BLaER1 treated with 17β-estradiol and CSF1 and Interleukin-3, amounts not matched to agents 10 nM and 100 nM (cell line): ENCODE results near the gene PTPN21.

Source experiments
- H3K27ac ChIP-seq, 11 experiments: shearing (Covaris generic); formaldehyde crosslinking; 2 replicates each; pipeline ENCODE4 v1.8.1; 2022
- H3K27me3 ChIP-seq, 11 experiments: shearing (Covaris generic); formaldehyde crosslinking; 2 replicates each; pipeline ENCODE4 v1.8.1; 2022
- H3K36me3 ChIP-seq, 11 experiments: shearing (Covaris generic); formaldehyde crosslinking; 2 replicates each; pipeline ENCODE4 v1.8.1; 2022
- H3K4me1 ChIP-seq, 10 experiments: shearing (Covaris generic); formaldehyde crosslinking; 2 replicates each; pipeline ENCODE4 v1.8.1; 2022
- H3K4me2 ChIP-seq, 11 experiments: shearing (Covaris generic); formaldehyde crosslinking; 2 replicates each; pipeline ENCODE4 v1.8.1; 2022
- H3K4me3 ChIP-seq, 10 experiments: shearing (Covaris generic); formaldehyde crosslinking; 2 replicates each; pipeline ENCODE4 v1.8.1; 2022
- H3K9ac ChIP-seq, 11 experiments: shearing (Covaris generic); formaldehyde crosslinking; 2 replicates each; pipeline ENCODE4 v1.8.1; 2022
- H3K9me3 ChIP-seq, 11 experiments: shearing (Covaris generic); formaldehyde crosslinking; replicated peaks in 1 of 11; 2 replicates each; pipeline ENCODE4 v1.8.1; 2022
- H4K20me1 ChIP-seq, 11 experiments: shearing (Covaris generic); formaldehyde crosslinking; 2 replicates each; pipeline ENCODE4 v1.8.1; 2022
- Cebpa-rat ChIP-seq, 11 experiments: shearing (Covaris generic); IDR thresholded peaks; 2 replicates each; pipeline ENCODE4 v1.8.1; 2022

PTPN21 gene

DNA sequence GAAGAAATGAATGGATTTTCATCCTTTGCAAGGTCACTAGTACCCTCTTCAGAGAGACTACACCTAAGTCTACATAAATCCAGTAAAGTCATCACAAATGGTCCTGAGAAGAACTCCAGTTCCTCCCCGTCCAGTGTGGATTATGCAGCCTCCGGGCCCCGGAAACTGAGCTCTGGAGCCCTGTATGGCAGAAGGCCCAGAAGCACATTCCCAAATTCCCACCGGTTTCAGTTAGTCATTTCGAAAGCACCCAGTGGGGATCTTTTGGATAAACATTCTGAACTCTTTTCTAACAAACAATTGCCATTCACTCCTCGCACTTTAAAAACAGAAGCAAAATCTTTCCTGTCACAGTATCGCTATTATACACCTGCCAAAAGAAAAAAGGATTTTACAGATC, 128.5 kb downstream of the PTPN21 start:
- TF ChIP-seq Cebpa-rat (IDR thresholded peaks at IDR 0.05), result no peak
- H3K4me1 ChIP-seq, result no peaks in the 10 kb centered on the region
- no peak overlapping the region for H3K27ac ChIP-seq
- H3K9ac ChIP-seq, result no peak overlapping the region
- no peaks in the 10 kb centered on the region for H3K9me3 ChIP-seq
- no peaks in the 10 kb centered on the region for H3K27me3 ChIP-seq
- H3K36me3 ChIP-seq, result peaks cover 3 to 74% (median 22%) of the 10 kb centered on the region in 11 experiments; a peak in 15 of 22 replicates
- H4K20me1 ChIP-seq, result no peaks in the 10 kb centered on the region
- H3K4me3 ChIP-seq, result no peak overlapping the region
- H3K4me2 ChIP-seq, result no peak overlapping the region

GRCh38 chr14:88424573-88424972, 130.2 kb downstream of the PTPN21 start:
- no peaks in the 10 kb centered on the region for H4K20me1 ChIP-seq
- no peak for TF ChIP-seq Cebpa-rat (IDR thresholded peaks at IDR 0.05)
- peaks cover 1 to 77% (median 22%) of the 10 kb centered on the region in 11 experiments; a peak in 16 of 22 replicates for H3K36me3 ChIP-seq
- no peaks in the 10 kb centered on the region for H3K4me1 ChIP-seq
- H3K9me3 ChIP-seq, result no peaks in the 10 kb centered on the region
- H3K27ac ChIP-seq, result no peak overlapping the region
- H3K4me2 ChIP-seq, result no peak overlapping the region
- no peaks in the 10 kb centered on the region for H3K27me3 ChIP-seq
- H3K9ac ChIP-seq, result no peak overlapping the region
- H3K4me3 ChIP-seq, result no peak overlapping the region

DNA sequence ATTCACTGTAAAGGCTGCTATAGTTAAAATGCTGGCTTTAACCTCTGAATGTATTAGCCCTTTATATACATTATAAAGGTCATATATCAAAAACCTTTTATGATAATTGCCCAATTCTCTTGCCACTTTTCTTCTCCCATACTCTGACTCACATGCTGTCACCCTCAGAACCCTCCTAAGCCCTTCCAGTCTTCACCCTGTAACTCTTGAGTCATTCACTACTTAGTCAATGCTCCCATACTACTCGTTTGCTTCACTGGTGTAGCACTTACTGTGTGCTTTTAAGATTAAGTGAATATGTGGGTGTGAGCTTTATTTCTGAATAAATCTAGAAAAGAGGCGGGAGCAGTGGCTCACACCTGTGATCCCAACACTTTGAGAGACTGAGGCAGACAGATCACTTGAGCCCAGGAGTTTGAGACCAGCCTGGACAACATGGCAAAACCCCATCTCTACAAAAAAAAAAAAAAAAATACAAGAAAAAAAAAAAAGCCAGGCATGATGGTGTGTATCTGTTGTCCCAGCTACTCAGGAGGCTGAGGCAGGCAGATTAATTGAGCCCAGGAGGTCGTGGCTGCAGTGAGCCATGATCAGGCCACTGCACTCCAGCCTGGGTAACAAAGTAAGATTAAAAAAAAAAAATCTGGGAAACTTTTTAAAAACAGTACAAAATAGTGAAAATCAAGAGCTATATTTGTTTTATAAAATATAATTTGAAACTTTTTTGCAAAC, 131.7 kb downstream of the PTPN21 start:
- H4K20me1 ChIP-seq, result no peaks in the 10 kb centered on the region
- no peak overlapping the region for H3K4me2 ChIP-seq
- no peaks in the 10 kb centered on the region for H3K27me3 ChIP-seq
- H3K27ac ChIP-seq, result no peak overlapping the region
- peaks cover 6 to 76% (median 26%) of the 10 kb centered on the region in 11 experiments; a peak in 20 of 22 replicates for H3K36me3 ChIP-seq
- no peak overlapping the region for H3K9ac ChIP-seq
- no peaks in the 10 kb centered on the region for H3K4me1 ChIP-seq
- TF ChIP-seq Cebpa-rat (IDR thresholded peaks at IDR 0.05), result no peak
- H3K4me3 ChIP-seq, result no peak overlapping the region
- H3K9me3 ChIP-seq, result peaks cover 6 to 8% (median 7%) of the 10 kb centered on the region in 11 experiments

DNA sequence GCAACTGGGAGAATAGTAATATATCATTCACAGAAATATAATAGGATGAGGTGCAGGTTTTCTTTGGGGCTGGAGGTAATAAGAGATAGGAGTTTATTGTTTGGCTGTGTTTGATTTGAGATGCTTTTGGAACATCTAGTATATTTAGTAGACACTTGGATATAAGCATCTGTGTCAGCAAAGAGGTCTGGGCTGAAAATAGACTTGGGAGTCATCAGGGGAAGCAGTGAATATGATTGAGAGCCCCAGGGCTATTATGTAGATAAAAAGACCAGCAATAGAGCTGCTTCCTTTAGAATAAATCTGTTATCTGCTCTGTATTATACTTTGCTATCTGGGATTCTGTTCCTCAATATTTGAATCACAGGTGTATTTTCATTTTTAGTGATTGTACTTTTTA, 132.8 kb downstream of the PTPN21 start:
- no peaks in the 10 kb centered on the region for H3K4me1 ChIP-seq
- no peak overlapping the region for H3K27ac ChIP-seq
- H3K36me3 ChIP-seq, result peaks cover 17 to 80% (median 36%) of the 10 kb centered on the region in 11 experiments
- no peaks in the 10 kb centered on the region for H3K27me3 ChIP-seq
- H4K20me1 ChIP-seq, result no peaks in the 10 kb centered on the region
- TF ChIP-seq Cebpa-rat (IDR thresholded peaks at IDR 0.05), result no peak
- H3K4me3 ChIP-seq, result no peak overlapping the region
- peaks cover 16 to 18% (median 17%) of the 10 kb centered on the region in 11 experiments for H3K9me3 ChIP-seq
- H3K4me2 ChIP-seq, result no peak overlapping the region
- H3K9ac ChIP-seq, result no peak overlapping the region

DNA sequence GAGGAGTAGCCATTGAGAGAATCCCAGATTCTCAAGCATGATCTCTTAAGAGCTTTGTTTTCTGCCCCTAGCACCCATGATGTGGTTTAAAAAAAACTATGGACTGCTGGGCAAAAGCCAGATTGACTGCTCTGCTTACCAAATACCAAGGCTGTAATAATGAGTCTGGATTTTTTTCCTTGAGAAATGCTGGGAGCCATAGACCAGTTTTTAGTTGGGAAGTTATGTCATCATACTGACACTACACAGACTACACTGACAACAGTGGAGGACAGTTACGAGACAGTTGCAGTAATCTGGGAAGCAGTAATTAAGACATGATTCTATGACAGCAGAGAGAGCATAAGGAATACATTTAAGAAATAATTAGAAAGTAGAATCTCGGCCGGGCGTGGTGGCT, 133.5 kb downstream of the PTPN21 start:
- no peak overlapping the region for H3K27ac ChIP-seq
- no peak overlapping the region for H3K4me3 ChIP-seq
- H3K9me3 ChIP-seq, result peaks cover 22 to 26% (median 24%) of the 10 kb centered on the region in 11 experiments
- no peaks in the 10 kb centered on the region for H4K20me1 ChIP-seq
- H3K36me3 ChIP-seq, result peaks cover 23 to 80% (median 41%) of the 10 kb centered on the region in 11 experiments
- H3K27me3 ChIP-seq, result no peaks in the 10 kb centered on the region
- TF ChIP-seq Cebpa-rat (IDR thresholded peaks at IDR 0.05), result no peak
- H3K4me2 ChIP-seq, result no peak overlapping the region
- no peak overlapping the region for H3K9ac ChIP-seq
- H3K4me1 ChIP-seq, result no peaks in the 10 kb centered on the region

DNA sequence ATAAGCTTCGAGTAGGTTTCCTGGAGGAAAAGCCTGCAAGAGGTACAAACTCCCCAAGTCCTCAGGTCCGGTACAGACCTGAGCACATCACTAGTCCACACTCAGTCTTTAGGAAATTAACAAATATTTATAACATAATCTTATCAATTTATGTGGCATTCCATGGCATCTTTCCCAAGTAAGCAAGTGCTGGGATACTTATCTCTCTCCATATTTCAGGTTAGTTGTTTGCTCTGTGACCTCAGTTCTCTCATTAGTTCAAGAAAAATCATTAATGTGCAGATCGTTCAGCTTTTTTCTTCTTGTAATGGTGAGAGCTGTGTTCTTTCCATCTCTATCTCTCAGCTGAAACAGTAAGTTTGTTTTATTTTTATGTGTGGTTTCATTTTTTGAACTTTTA, 134.6 kb downstream of the PTPN21 start:
- Histone ChIP-seq H3K36me3 (peaks cover 34 to 80% (median 47%) of the 10 kb centered on the region in 11 experiments), H3K9ac (no peak overlapping the region), H3K4me1 (no peaks in the 10 kb centered on the region), H3K27ac (no peak overlapping the region), H3K4me3 (no peak overlapping the region), H3K4me2 (no peak overlapping the region), H3K9me3 (peaks cover 31 to 37% (median 35%) of the 10 kb centered on the region in 11 experiments), H3K27me3 (no peaks in the 10 kb centered on the region), H4K20me1 (no peaks in the 10 kb centered on the region)
- no peak for TF ChIP-seq Cebpa-rat (IDR thresholded peaks at IDR 0.05)

DNA sequence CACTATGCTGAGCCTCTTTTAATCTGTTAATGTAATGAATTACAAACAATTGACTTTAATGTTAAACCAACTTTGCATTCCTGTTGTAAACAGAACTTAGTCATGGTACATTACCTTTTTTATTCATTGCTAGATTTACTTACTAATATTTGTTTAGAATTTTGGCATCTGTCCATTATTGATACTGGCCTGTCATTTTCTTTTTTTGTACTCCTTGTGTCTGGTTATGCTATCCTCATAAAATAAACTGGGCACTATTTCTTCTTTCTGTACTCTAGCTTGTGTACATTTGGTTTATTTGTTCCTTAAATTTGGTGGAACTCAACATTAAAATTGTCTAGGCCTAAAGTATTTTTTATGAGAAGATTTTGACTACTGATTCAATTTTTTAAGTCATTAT, 137.2 kb downstream of the PTPN21 start:
- Histone ChIP-seq H3K36me3 (peaks cover 38 to 88% (median 60%) of the 10 kb centered on the region in 11 experiments), H4K20me1 (no peaks in the 10 kb centered on the region), H3K9me3 (peaks cover 41 to 58% (median 52%) of the 10 kb centered on the region in 11 experiments), H3K4me1 (no peaks in the 10 kb centered on the region), H3K9ac (no peak overlapping the region), H3K4me2 (no peak overlapping the region), H3K4me3 (no peak overlapping the region), H3K27me3 (no peaks in the 10 kb centered on the region), H3K27ac (no peak overlapping the region)
- no peak for TF ChIP-seq Cebpa-rat (IDR thresholded peaks at IDR 0.05)
